H9 (cell line): ENCODE data around the gene C10orf95. TPM values are rescaled to one million over a fixed set of nuclear protein-coding genes. Genes with fewer than 3 reads are reported as not detected.

Experiments used
- DNase-seq: peaks from one replicate; pipeline ENCODE4 v3.0.0-alpha.2; 2017
- H2AFZ ChIP-seq: one replicate; pipeline ENCODE4 v1.6.1; 2013; ENCODE audit warnings: mild to moderate bottlenecking, low read length, control low read depth, moderate library complexity
- H2AK5ac ChIP-seq: 2 replicates; pipeline ENCODE4 v1.6.1; 2013; ENCODE audit warnings: low read length, control low read depth, mixed read lengths; ENCODE audit not compliant: insufficient read length
- H2BK120ac ChIP-seq: one replicate; pipeline ENCODE4 v1.6.1; 2013; ENCODE audit warnings: low read depth, mild to moderate bottlenecking, low read length, control low read depth, inconsistent platforms; ENCODE audit not compliant: poor library complexity, severe bottlenecking
- H2BK12ac ChIP-seq: 2 replicates; pipeline ENCODE4 v1.6.1; 2013; ENCODE audit warnings: low read length, control low read depth, mixed read lengths, low read depth; ENCODE audit not compliant: insufficient read length
- H2BK15ac ChIP-seq: 2 replicates; pipeline ENCODE4 v1.6.1; 2013; ENCODE audit warnings: low read depth, low read length, control low read depth
- H2BK20ac ChIP-seq: one replicate; pipeline ENCODE4 v1.6.1; 2013; ENCODE audit warnings: low read depth, mild to moderate bottlenecking, low read length, control low read depth, inconsistent platforms; ENCODE audit not compliant: poor library complexity, severe bottlenecking
- H2BK5ac ChIP-seq: 2 replicates; pipeline ENCODE4 v1.6.1; 2013; ENCODE audit warnings: low read length, control low read depth, mixed read lengths; ENCODE audit not compliant: insufficient read length
- H3K14ac ChIP-seq: 2 replicates; pipeline ENCODE4 v1.6.1; 2013; ENCODE audit warnings: low read length, control low read depth; ENCODE audit not compliant: insufficient read depth
- H3K18ac ChIP-seq: 2 replicates; pipeline ENCODE4 v1.6.1; 2013; ENCODE audit warnings: low read depth, mild to moderate bottlenecking, mixed read lengths, low read length, control low read depth; ENCODE audit not compliant: insufficient read length
- H3K23ac ChIP-seq: 2 replicates; pipeline ENCODE4 v1.6.1; 2013; ENCODE audit warnings: low read length, control low read depth, mixed read lengths, low read depth; ENCODE audit not compliant: insufficient read length
- H3K23me2 ChIP-seq: 2 replicates; pipeline ENCODE4 v1.6.1; 2013; ENCODE audit warnings: low read depth, mild to moderate bottlenecking, mixed read lengths, low read length, control low read depth; ENCODE audit not compliant: insufficient read length, poor library complexity, severe bottlenecking
- H3K27ac ChIP-seq: 2 replicates; pipeline ENCODE4 v1.5.1; 2013; ENCODE audit warnings: low read length, control low read depth, mixed read lengths, low read depth; ENCODE audit not compliant: insufficient read length
- H3K27me3 ChIP-seq: 2 replicates; pipeline ENCODE4 v1.6.1; 2013; ENCODE audit warnings: low read length, control low read depth, inconsistent platforms; ENCODE audit not compliant: insufficient read depth
- H3K4ac ChIP-seq: 2 replicates; pipeline ENCODE4 v1.6.1; 2013; ENCODE audit warnings: low read depth, mild to moderate bottlenecking, control low read depth, inconsistent platforms, low read length, moderate library complexity
- H3K4me1 ChIP-seq: 2 replicates; pipeline ENCODE4 v1.6.1; 2013; ENCODE audit warnings: low read length, control low read depth, inconsistent platforms; ENCODE audit not compliant: insufficient read depth
- H3K4me2 ChIP-seq: 2 replicates; pipeline ENCODE4 v1.6.1; 2013; ENCODE audit warnings: low read length, control low read depth, mixed read lengths; ENCODE audit not compliant: insufficient read length, insufficient read depth
- H3K56ac ChIP-seq: 2 replicates; pipeline ENCODE4 v1.6.1; 2013; ENCODE audit warnings: low read depth, mild to moderate bottlenecking, mixed read lengths, low read length, control low read depth; ENCODE audit not compliant: insufficient read length
- H3K79me1 ChIP-seq: 2 replicates; pipeline ENCODE4 v1.6.1; 2013; ENCODE audit warnings: low read depth, mild to moderate bottlenecking, moderate library complexity, low read length, control low read depth, inconsistent platforms; ENCODE audit not compliant: insufficient read depth, poor library complexity, severe bottlenecking
- H3K79me2 ChIP-seq: 2 replicates; pipeline ENCODE4 v1.6.1; 2013; ENCODE audit warnings: low read length, control low read depth, inconsistent platforms; ENCODE audit not compliant: insufficient read depth
- H3K9ac ChIP-seq: 2 replicates; pipeline ENCODE4 v1.6.1; 2013; ENCODE audit warnings: low read length, control low read depth, mixed read lengths; ENCODE audit not compliant: insufficient read length; ENCODE audit errors: extremely low read depth
- H3K9me3 ChIP-seq: one replicate; pipeline ENCODE4 v1.6.1; 2013; ENCODE audit warnings: low read depth, low read length, inconsistent platforms; ENCODE audit not compliant: control insufficient read depth
- H3T11ph ChIP-seq: one replicate; pipeline ENCODE4 v1.6.1; 2013; ENCODE audit warnings: mild to moderate bottlenecking, low read length, control low read depth, inconsistent platforms
- H4K20me1 ChIP-seq: one replicate; pipeline ENCODE4 v1.6.1; 2013; ENCODE audit not compliant: control insufficient read depth, insufficient read length, insufficient read depth
- H4K5ac ChIP-seq: 2 replicates; pipeline ENCODE4 v1.6.1; 2013; ENCODE audit warnings: low read depth, mild to moderate bottlenecking, mixed read lengths, low read length, control low read depth; ENCODE audit not compliant: insufficient read length
- H4K8ac ChIP-seq: replicated peaks from 2 replicates; pipeline ENCODE4 v1.6.1; 2013; ENCODE audit warnings: low read length, control low read depth, mixed read lengths, low read depth; ENCODE audit not compliant: insufficient read length
- H4K91ac ChIP-seq: 2 replicates; pipeline ENCODE4 v1.6.1; 2013; ENCODE audit warnings: low read depth, mild to moderate bottlenecking, moderate library complexity, mixed read lengths, low read length, control low read depth; ENCODE audit not compliant: insufficient read length
- H3K27ac Mint-ChIP-seq, 3 experiments: 2 replicates in 2 of 3; 3 replicates in 1 of 3; pipeline ENCODE4 v1.8.0; 2020 to 2021; ENCODE audit warnings: mixed read lengths in 3 of 3, mild to moderate bottlenecking in 1 of 3, moderate library complexity in 1 of 3
- H3K27me3 Mint-ChIP-seq: 2 replicates; pipeline ENCODE4 v1.8.0; 2021; ENCODE audit warnings: low read depth, mild to moderate bottlenecking, moderate library complexity, mixed read lengths
- H3K36me3 Mint-ChIP-seq, 3 experiments: 2 replicates in 2 of 3; 3 replicates in 1 of 3; pipeline ENCODE4 v1.8.0; 2020 to 2021; ENCODE audit warnings: low read depth in 3 of 3, mixed read lengths in 3 of 3; ENCODE audit not compliant: insufficient read depth in 1 of 3
- H3K4me1 Mint-ChIP-seq, 2 experiments: 2 replicates each; pipeline ENCODE4 v1.8.0; 2020; ENCODE audit warnings: mixed read lengths in 2 of 2
- H3K4me3 Mint-ChIP-seq, 2 experiments: 2 replicates in 1 of 2; 3 replicates in 1 of 2; pipeline ENCODE4 v1.8.0; 2020 to 2021; ENCODE audit warnings: mild to moderate bottlenecking in 2 of 2, mixed read lengths in 2 of 2, moderate library complexity in 1 of 2
- H3K9me3 Mint-ChIP-seq, 2 experiments: 2 replicates in 1 of 2; 3 replicates in 1 of 2; pipeline ENCODE4 v1.8.0; 2020; ENCODE audit warnings: mild to moderate bottlenecking in 2 of 2, mixed read lengths in 2 of 2, moderate library complexity in 1 of 2
- WGBS: extraction: QIAGEN DNeasy Blood & Tissue Kit; methylation state at CpG from one replicate; pipeline ENCODE4 v1.1.7; 2013; ENCODE audit warnings: missing lambda C conversion rate, low lambda C conversion rate, mixed read lengths; ENCODE audit not compliant: insufficient read length; ENCODE audit errors: extremely low coverage; 5-methylcytosine and 5-hydroxymethylcytosine counted together
- total RNA-seq: library from RNA; stranded (reverse); gene quantifications from 2 replicates; pipeline ENCODE4 v1.2.1, GENCODE V29; 2021
- TF ChIP-seq, protein P1 (sequence below): fragments of 200-600 bp; sonication (generic); conservative IDR thresholded peaks from 3 replicates; pipeline ENCODE4 v1.8.0; 2021; ENCODE audit warnings: antibody characterized with exemption, mild to moderate bottlenecking

The C10orf95 gene
- total RNA-seq, 1 experiment from 2014 or later: not detected

DNA sequence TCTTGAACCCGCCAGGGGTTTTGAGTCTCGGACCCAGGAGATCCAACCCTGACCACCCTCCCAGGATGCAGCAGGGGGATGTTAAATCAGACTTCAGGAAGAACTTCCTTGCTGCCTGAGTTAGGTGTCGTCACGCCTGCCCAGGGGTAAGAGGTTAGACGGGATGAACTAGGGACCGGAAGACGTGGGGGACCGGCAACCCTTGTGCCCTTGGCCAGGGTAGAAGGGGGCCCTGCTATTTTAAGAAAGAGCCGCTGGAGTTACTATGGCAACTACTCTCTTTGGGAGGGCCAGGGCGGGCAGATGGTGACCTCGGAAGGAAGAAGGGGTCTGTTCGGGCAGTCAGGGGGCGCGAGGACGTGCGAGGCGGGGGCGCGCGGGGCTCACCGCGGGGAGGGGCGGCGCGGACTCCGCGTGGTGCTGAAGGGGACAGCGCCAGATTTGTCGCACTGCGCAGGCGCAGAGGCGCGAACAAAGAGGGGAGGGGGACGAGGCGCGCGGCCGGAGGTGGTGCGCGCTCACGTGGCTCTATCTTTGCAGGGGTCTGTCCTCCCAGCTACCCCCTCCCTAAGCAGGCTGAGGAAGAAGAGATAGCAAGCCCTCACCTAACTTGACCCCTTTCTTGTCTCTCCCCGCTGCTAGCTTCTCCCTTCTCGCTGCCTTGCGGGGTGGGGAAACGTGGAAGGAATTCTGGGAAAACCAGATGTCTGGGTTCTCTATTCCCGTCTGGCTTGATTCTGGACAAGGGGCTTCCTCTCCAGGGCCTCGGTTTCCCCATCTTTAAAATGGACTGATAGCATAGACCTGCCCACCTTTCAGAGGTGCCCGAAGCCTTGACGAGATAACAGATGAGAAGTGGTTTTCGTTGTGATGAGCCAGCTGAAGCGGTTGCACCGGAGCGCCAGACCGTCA, 31.8 kb downstream of the C10orf95 start:
- Mint-ChIP-seq H3K4me3 (peak overlapping the region; percentile 92 to 97), H3K4me1 (peaks cover 15 to 29% of the 10 kb centered on the region in 2 experiments), H3K27me3 (peaks cover 26% of the 10 kb centered on the region), H3K36me3 (peaks cover 6 to 15% (median 15%) of the 10 kb centered on the region in 3 experiments; a peak in 5 of 7 replicates), H3K27ac (peak overlapping the region in 2 of 3 experiments; percentile 60 to 96; a peak in 4 of 7 replicates), H3K9me3 (no peaks in the 10 kb centered on the region; a peak in 1 of 5 replicates)
- peaks cover 35% of the 10 kb centered on the region for H3K23me2 ChIP-seq
- H3K9ac ChIP-seq: peak overlapping the region; percentile 18
- H3K4ac ChIP-seq: no peak overlapping the region
- no peak overlapping the region for H4K8ac ChIP-seq
- H2BK20ac ChIP-seq: no peak overlapping the region
- H3K27me3 ChIP-seq: no peaks in the 10 kb centered on the region
- no peak overlapping the region for H3K14ac ChIP-seq
- no peaks in the 10 kb centered on the region for H4K20me1 ChIP-seq
- no peaks in the 10 kb centered on the region for H3K79me1 ChIP-seq
- peak overlapping the region; percentile 74 for H3K4me2 ChIP-seq
- peaks cover 2% of the 10 kb centered on the region; the same call in 1 of the 2 replicates for H3K4me1 ChIP-seq
- H2BK120ac ChIP-seq: no peak overlapping the region
- no peak overlapping the region for H3T11ph ChIP-seq
- no peak overlapping the region for H3K23ac ChIP-seq
- no peak overlapping the region for H3K56ac ChIP-seq
- no peak overlapping the region for H4K5ac ChIP-seq
- no peak overlapping the region for H3K27ac ChIP-seq
- H2BK5ac ChIP-seq: no peak overlapping the region
- no peak overlapping the region for H2BK15ac ChIP-seq
- no peak overlapping the region for H4K91ac ChIP-seq
- H2AK5ac ChIP-seq: no peak overlapping the region
- no peak overlapping the region for H2BK12ac ChIP-seq
- no peaks in the 10 kb centered on the region for H3K79me2 ChIP-seq
- peak; percentile 84 for DNase-seq
- H2AFZ ChIP-seq: no peak overlapping the region
- H3K9me3 ChIP-seq: no peaks in the 10 kb centered on the region
- no CpG with 5 or more reads among the region's 54 CpGs for WGBS
- TF ChIP-seq, protein P1, sequence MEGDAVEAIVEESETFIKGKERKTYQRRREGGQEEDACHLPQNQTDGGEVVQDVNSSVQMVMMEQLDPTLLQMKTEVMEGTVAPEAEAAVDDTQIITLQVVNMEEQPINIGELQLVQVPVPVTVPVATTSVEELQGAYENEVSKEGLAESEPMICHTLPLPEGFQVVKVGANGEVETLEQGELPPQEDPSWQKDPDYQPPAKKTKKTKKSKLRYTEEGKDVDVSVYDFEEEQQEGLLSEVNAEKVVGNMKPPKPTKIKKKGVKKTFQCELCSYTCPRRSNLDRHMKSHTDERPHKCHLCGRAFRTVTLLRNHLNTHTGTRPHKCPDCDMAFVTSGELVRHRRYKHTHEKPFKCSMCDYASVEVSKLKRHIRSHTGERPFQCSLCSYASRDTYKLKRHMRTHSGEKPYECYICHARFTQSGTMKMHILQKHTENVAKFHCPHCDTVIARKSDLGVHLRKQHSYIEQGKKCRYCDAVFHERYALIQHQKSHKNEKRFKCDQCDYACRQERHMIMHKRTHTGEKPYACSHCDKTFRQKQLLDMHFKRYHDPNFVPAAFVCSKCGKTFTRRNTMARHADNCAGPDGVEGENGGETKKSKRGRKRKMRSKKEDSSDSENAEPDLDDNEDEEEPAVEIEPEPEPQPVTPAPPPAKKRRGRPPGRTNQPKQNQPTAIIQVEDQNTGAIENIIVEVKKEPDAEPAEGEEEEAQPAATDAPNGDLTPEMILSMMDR: no peak
- H3K18ac ChIP-seq: no peak overlapping the region
